Measurements from ENCODE around the gene CD300H.
"Not testable (repeated sequence)": the region's sequence is repeated elsewhere in the genome, so short reads cannot be mapped to it uniquely, and the experiment has no call there.

Gene CD300H

GRCh38 chr17:74526681-74527080, 40.6 kb downstream of the CD300H start:
- no peak for DNase-seq (ENCODE audit: low spot score)

DNA sequence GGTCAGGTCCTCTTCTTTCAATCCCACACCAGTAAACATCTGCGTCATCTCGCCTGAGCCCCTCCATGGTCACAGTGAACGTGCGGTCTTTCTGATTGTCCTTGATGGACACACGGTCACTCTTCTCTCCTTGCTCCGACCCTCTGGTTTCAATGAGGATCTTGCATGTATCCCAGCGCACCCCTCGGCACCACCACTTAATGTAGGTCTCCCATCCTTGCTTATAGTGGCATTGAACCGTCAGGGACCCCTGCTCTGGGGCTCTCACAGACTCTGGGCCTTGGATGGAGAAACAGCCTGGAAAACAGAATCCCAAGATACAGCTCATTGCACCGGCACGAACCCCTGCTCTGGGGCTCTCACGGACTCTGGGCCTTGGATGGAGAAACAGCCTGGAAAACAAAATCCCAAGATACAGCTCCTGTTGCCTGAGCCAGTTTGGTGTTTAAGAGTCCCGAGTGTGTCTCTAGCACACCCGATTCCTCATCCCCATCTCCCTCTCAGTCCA, 41.5 kb downstream of the CD300H start:
- DNase-seq (ENCODE audit: low spot score), result no peak

DNA sequence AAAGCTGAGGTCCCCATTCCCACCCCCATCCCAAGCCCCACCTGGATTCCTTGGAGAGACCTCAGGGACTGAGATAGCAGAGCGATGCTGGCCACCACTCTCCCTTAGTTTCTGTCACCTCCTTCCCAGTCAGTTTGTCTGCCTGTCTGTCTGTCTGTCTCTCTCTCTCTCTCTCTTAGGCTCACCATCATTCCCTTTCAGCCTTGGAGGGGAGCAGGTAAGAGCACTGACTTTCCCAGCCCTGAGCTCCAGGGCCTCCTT, 41.9 kb downstream of the CD300H start:
- no peak for DNase-seq (ENCODE audit: low spot score)

DNA sequence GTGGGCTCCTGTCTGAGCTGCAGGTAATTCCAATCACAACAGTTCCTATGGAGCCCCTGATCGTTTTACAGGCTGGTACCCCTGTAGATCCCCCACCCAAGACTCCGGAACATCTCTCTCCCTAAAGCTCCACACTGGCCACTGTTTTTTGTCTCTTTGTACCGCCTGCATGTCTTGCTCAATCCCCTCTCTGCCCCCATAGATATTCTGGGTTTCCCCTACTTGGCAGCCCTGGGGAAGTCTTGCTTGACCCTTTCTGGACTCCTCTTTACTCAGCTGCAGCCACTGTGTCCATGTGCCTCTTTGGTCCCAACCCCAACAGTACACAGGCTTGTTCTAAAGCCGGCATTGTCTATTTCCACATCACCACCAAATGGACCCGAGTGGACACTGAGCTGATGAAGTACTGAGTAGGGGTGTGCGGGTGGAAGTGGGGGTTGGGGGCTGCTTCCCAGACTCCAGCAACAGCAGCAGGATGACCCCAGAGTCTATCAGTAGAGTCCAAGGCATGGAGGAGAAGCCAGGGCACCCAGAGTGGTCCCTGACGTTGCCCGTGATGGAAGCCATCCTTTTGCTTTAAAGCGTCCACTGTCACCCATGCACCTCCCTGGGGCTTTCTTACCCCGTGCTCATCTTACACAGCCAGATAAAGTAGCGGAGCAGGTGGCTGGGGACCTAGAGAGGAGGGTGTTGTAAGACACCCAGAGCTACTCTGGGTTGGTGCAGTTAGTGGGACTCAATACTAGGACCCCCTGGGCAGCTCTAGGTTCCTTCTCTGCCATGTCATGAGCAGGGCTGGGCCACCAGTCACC, 42.5 kb downstream of the CD300H start:
- no peak for DNase-seq (ENCODE audit: low spot score)

- no peak for DNase-seq (ENCODE audit: low spot score)
Observed at GRCh38 chr17:74523308-74523707, 44.0 kb downstream of the CD300H start.

- no peak for DNase-seq (ENCODE audit: low spot score)
Observed at GRCh38 chr17:74522381-74523105, 44.8 kb downstream of the CD300H start.

DNA sequence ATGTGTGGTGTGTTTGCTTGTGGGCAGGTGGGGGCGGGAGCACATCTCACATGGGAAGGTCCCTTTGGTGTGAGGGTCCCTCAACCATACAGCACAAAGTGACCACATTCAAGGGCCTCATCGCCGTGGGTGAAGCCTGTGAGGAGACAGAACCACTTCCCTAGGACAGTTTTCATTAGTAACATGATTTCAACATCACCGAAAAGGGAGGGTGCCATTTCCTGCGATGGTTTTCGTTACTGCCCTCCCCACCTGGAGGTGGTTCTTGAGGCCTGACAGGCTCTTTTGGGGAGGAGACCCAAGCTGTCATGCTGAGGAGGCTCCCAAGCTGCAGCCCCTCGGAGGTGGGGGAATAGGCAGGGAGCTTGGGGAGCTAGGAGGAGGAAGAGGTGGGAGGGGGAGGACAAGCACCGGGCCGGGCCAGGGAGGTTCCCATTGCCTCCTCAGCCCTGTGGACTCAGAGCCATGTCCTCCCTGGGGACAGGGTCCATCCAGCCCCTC, 45.6 kb downstream of the CD300H start:
- no peak for DNase-seq (ENCODE audit: low spot score)

- no peak for DNase-seq (ENCODE audit: low spot score)
Observed at GRCh38 chr17:74520790-74521480, 46.4 kb downstream of the CD300H start.

GRCh38 chr17:74520016-74520434, 47.3 kb downstream of the CD300H start:
- DNase-seq (ENCODE audit: low spot score), result no peak

DNA sequence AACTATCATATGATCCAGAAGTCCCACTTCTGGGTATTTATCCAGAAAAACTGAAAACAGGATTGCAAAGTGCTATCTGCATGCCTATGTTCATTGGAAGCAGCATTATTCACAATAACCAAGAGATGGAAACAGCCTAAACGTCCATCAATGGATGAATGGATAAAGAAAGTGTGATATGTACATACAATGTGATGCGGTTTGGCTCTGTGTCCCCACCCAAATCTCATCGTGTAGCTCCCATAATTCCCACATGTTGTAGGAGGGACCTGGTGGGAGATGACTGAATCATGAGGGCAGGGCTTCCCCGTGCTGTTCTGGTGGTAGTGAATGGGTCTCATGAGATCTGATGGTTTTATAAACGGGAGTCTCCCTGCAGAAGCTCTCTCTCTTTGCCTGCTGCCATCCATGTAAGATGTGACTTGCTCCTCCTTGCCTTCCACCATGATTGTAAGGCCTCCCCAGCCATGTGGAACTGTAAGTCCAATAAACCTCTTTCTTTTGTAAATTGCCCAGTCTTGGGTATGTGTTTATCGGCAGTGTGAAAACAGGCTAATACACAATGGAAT, 48.8 kb downstream of the CD300H start:
- DNase-seq (ENCODE audit: low spot score), result not testable (repeated sequence)

- DNase-seq (ENCODE audit: low spot score), result no peak
Observed at GRCh38 chr17:74516561-74517328, 50.6 kb downstream of the CD300H start.

GRCh38 chr17:74515941-74516340, 51.4 kb downstream of the CD300H start:
- DNase-seq (ENCODE audit: low spot score), result no peak

- no peak for DNase-seq (ENCODE audit: low spot score)
Observed at GRCh38 chr17:74514632-74515334, 52.5 kb downstream of the CD300H start.

DNA sequence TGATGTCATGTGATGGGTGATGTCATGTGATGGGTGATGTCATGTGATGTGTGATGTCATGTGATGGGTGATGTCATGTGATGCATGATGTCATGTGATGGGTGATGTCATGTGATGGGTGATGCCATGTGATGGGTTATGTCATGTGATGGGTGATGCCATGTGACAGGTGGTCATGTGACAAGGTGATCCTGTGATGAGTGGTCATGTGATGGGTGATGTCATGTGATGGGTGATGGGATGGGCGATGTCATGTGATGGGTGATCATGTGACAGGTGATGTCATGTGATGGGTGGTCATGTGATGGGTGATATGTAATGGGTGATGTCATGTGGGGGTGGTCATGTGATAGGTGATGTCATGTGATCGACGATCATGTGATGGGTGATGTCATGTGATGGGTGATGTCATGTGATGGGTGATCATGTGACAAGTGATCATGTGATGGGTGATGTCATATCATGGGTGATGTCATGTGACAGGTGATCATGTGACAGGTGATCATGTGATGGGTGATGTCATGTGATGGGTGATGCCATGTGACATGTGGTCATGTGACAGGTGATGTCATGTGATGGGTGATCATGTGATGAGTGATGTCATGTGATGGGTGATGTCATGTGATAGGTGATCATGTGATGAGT, 53.2 kb downstream of the CD300H start:
- peak; percentile 91 for DNase-seq (ENCODE audit: low spot score)

GRCh38 chr17:74512624-74513091, 54.7 kb downstream of the CD300H start:
- DNase-seq (ENCODE audit: low spot score), result no peak

GRCh38 chr17:74512036-74512435, 55.3 kb downstream of the CD300H start:
- no peak for DNase-seq (ENCODE audit: low spot score)

Measured in NAMALWA (cell line).